GM10248 (cell line): ENCODE results near the gene IQGAP3.
"Not testable (repeated sequence)": the region's sequence is repeated elsewhere in the genome, so short reads cannot be mapped to it uniquely, and the experiment has no call there.

ENCODE experiments used
- CTCF ChIA-PET: fragments of 300-600 bp; sonication (Branson Sonifier 250); formaldehyde crosslinking; extraction: SDS; loops from one replicate; lab custom pipeline; 2021; ENCODE audit warnings: antibody characterized with exemption; lab: Yijun Ruan, JAX
- POLR2A ChIA-PET: fragments of 350-650 bp; sonication (Branson Sonifier 250); formaldehyde crosslinking; extraction: SDS; loops from one replicate; lab custom pipeline; 2020; ENCODE audit warnings: antibody characterized with exemption; lab: Yijun Ruan, JAX
- DNase-seq: peaks from one replicate; pipeline ENCODE4 v3.0.0; 2012; ENCODE audit errors: extremely low spot score
- CTCF ChIP-seq: IDR thresholded peaks from 2 replicates; pipeline ENCODE4 v1.5.1; 2012; ENCODE audit warnings: mild to moderate bottlenecking, low read depth; ENCODE audit errors: extremely low read depth, missing control alignments, control extremely low read depth

Gene IQGAP3

DNA sequence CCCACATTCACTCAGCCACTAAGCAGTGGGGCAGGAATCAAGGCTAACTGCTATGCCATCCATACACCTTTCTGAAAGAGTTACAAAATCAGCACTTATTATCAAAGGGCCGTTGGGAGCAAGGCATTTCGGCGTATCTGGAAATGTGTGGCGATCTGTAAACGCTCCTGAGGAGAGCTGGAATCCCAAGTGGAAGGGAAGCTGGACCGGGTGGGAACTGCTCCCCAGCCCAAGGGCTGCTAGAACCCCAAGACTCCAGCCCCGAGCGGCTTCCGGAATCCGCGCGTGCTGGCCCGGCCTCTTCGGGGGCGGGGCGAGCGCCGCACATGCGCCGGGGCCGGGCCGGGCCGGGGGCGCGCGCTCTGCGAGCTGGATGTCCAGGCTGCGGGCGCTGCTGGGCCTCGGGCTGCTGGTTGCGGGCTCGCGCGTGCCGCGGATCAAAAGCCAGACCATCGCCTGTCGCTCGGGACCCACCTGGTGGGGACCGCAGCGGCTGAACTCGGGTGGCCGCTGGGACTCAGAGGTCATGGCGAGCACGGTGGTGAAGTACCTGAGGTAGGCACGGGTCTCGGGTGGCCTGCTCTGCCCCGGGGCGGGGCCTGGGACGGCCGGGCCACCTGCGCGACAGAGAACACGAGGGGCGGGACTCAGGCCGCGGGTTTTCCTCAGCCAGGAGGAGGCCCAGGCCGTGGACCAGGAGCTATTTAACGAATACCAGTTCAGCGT, 19.2 kb upstream of the IQGAP3 start, which contains the start of gene NAXE:
Gene NAXE, plus strand, starts transcription at position 345 of the 726 bp plus-strand sequence. Its CDS starts 29 bp downstream, at position 374.
- CTCF ChIA-PET: interaction anchor here (0.6 to 4.9 kb wide), 15 partner anchors 10 to 181 kb away, joined by 3 to 33 read pairs (median 6); partner anchors contain the start of genes GPATCH4 and TTC24
- POLR2A ChIA-PET: interaction anchor here (0.8 kb wide), 1 partner anchor 17 kb away, joined by 6 read pairs; no protein-coding TSS in a partner anchor

GRCh38 chr1:156591181-156591431, 18.7 kb upstream of the IQGAP3 start:
- no peak for DNase-seq
- ChIA-PET POLR2A (interaction anchor here (0.8 kb wide), 1 partner anchor 17 kb away, joined by 6 read pairs; no protein-coding TSS in a partner anchor), CTCF (interaction anchor here (0.9 to 4.9 kb wide), 11 partner anchors 9 to 182 kb away, joined by 3 to 33 read pairs (median 7); partner anchors contain the start of gene GPATCH4)
- no peak for TF ChIP-seq CTCF

More for the DNA sequence above, 19.2 kb upstream of the IQGAP3 start, which contains the start of gene NAXE:
- DNase-seq: peak; percentile 89
- no peak for TF ChIP-seq CTCF

DNA sequence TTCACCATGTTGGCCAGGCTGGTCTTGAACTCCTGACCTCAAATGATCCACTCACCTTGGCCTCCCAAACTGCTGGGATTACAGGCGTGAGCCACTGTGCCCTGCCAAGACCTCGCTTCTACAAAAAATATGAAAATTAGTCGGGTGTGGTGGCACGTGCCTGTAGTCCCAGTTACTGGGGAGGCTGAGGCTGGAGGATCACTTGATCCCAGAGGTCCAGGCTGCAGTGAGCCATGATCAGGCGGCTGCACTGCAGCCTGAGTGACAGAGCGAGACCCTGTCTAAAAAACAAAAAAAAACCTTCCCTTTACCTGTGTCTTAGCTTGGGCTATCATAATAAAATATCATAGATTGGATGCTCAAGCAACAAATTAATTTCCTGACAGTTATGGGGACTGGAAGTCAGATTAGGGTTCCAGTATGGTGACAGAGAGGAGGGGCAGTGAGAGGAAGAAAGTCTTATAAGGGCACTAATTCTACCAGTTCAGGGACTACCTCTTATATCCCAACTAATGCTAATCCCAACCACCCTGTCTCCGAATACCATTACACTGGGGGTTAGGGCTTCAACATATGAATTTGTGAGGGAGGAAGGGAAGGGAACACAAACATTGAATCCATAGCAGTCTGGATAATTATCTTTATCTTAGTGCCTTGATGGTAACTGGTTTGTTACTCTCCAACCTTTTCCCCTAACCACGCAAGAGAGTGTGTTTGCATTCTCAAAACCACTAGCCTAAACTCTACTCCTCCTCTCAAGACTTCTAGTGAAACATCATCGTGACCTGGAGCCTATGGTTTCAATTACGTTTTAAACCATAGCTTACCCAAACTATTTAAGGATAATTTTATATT, 18.2 kb upstream of the IQGAP3 start:
- ChIA-PET POLR2A (no interaction called here), CTCF (interaction anchor here (1.1 to 4.9 kb wide), 9 partner anchors 9 to 133 kb away, joined by 3 to 33 read pairs (median 7); partner anchors contain the start of gene GPATCH4)
- DNase-seq: no peak
- TF ChIP-seq CTCF: no peak

DNA sequence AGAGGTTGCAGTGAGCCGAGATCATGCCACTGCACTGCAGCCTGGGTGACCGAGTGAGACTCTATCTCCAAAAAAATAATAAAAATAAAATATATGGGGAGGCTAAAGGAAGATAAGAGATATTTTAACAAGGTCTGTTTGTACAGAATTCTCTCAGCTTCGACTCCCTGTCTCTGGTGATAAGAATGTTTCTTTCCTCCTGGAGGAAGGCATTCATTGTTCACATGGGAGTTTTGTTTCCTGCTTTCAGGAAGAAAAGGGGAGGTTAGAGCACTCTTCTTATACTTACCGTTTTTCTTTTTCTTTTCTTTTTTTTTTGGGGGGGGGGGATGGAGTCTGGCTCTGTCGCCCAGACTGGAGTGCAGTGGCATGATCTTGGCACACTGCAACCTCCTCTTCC, 17.2 kb upstream of the IQGAP3 start:
- no peak for DNase-seq
- ChIA-PET CTCF (interaction anchor here (1.3 to 3.5 kb wide), 3 partner anchors 11 to 19 kb away, joined by 3 to 14 read pairs (median 7); partner anchors contain the start of gene GPATCH4), POLR2A (no interaction called here)
- TF ChIP-seq CTCF: no peak

DNA sequence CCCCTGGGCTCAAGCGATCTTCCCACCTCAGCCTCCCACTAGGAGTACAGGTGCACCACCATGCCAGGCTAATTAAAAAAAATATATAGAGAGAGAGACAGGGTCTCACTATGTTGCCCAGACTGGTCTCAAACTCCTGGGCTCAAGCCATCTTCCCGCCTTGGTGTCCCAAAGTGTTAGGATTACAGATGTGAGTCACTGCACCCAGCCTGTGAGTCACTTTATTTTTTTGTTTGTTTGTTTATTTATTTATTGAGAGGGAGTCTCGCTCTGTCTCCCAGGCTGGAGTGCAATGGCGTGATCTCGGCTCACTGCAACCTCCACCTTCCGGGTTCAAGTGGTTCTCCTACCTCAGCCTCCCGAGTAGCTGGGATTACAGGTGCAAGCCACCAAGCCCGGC, 15.6 kb upstream of the IQGAP3 start:
- CTCF ChIA-PET: interaction anchor here (0.8 to 1.8 kb wide), 3 partner anchors 10 to 107 kb away, joined by 3 to 7 read pairs (median 4); no protein-coding TSS in a partner anchor
- DNase-seq: not testable (repeated sequence)
- POLR2A ChIA-PET: interaction anchor here (0.6 kb wide), 1 partner anchor 66 kb away, joined by 4 read pairs; no protein-coding TSS in a partner anchor

- no peak for DNase-seq
- TF ChIP-seq CTCF: no peak
- ChIA-PET POLR2A (no interaction called here), CTCF (interaction anchor here (1.1 to 2.8 kb wide), 7 partner anchors 12 to 106 kb away, joined by 3 to 17 read pairs (median 6); no protein-coding TSS in a partner anchor)
Measured at GRCh38 chr1:156586892-156587477, 14.6 kb upstream of the IQGAP3 start.
